AG04449 (cell line): ENCODE measurements around the gene IL11.

ENCODE experiments used
- CTCF ChIA-PET: fragments of 350-600 bp; formaldehyde crosslinking; extraction: SDS; loops from one replicate; lab custom pipeline; 2021; ENCODE audit warnings: antibody characterized with exemption; lab: Yijun Ruan, JAX
- POLR2A ChIA-PET: fragments of 400-600, 350-600 bp; formaldehyde crosslinking; extraction: SDS; loops from one replicate; lab custom pipeline; 2020; ENCODE audit warnings: antibody characterized with exemption, inconsistent platforms; lab: Yijun Ruan, JAX
- DNase-seq: peaks from one replicate; pipeline ENCODE4 v3.0.0-alpha.2; 2010; ENCODE audit warnings: low read depth, low spot score
- H3K4me3 ChIP-seq: 2 replicates; pipeline ENCODE4 v1.5.1; 2011; ENCODE audit warnings: low read depth, mild to moderate bottlenecking, control low read depth, low read length
- TF ChIP-seq, protein P1 (sequence below): IDR thresholded peaks from one replicate; pipeline ENCODE4 v1.5.1; 2011; ENCODE audit warnings: mild to moderate bottlenecking, moderate library complexity, low read length, control low read depth, inconsistent platforms; ENCODE audit not compliant: insufficient read depth; ENCODE audit errors: missing control alignments

IL11 gene

DNA sequence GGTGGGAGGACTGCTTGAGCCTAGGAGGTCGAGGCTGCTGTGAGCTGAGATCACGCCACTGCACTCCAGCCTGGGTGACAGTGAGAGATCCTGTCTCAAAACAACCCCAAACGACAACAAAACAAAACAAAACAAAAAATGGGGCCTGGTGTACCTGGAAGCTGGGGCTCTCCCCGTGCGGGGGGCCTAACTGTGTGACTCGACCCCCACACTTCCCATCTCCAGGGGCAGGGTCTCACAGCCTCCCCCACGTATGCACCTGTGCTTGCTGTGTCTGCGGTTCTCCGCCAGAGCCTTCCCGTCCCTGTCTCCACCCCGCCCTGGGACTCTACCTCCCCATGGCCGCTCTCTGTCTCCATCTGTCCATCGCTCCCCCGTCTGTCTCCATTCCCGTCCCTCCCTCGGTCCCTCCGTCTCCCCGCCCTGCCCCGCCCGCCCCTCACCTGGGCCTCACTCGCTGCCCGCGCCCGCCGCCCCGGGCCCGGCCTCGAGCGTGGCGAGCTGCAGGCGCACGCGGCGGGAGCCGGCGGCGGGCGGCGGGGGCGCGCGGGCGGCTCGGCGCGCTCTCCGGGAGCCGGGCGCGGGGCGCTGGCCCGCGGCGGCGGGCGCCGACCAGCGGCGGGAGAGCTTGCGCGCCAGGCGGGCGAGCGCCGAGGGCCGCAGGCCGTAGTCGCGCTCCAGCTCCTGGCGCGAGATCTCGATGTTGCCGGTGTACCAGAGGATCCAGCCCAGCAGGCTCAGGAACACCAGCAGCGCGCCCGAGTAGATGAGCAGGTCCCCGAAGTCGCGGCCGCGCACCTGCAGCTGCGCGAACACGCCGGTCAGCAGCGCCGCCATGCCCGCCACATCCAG, 13.2 kb upstream of the IL11 start:
- TF ChIP-seq, protein P1, sequence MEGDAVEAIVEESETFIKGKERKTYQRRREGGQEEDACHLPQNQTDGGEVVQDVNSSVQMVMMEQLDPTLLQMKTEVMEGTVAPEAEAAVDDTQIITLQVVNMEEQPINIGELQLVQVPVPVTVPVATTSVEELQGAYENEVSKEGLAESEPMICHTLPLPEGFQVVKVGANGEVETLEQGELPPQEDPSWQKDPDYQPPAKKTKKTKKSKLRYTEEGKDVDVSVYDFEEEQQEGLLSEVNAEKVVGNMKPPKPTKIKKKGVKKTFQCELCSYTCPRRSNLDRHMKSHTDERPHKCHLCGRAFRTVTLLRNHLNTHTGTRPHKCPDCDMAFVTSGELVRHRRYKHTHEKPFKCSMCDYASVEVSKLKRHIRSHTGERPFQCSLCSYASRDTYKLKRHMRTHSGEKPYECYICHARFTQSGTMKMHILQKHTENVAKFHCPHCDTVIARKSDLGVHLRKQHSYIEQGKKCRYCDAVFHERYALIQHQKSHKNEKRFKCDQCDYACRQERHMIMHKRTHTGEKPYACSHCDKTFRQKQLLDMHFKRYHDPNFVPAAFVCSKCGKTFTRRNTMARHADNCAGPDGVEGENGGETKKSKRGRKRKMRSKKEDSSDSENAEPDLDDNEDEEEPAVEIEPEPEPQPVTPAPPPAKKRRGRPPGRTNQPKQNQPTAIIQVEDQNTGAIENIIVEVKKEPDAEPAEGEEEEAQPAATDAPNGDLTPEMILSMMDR: peak; percentile 15
- no peak for DNase-seq
- H3K4me3 ChIP-seq: peak overlapping the region; percentile 52
- ChIA-PET POLR2A (interaction anchor here (1.9 to 3.8 kb wide), 2 partner anchors 15 to 23 kb away, joined by 10 to 20 read pairs; partner anchors contain the start of gene UBE2S), CTCF (interaction anchor here (0.7 to 3.4 kb wide), 13 partner anchors 11 to 243 kb away, joined by 3 to 50 read pairs (median 5); partner anchors contain the start of gene IL11)

DNA sequence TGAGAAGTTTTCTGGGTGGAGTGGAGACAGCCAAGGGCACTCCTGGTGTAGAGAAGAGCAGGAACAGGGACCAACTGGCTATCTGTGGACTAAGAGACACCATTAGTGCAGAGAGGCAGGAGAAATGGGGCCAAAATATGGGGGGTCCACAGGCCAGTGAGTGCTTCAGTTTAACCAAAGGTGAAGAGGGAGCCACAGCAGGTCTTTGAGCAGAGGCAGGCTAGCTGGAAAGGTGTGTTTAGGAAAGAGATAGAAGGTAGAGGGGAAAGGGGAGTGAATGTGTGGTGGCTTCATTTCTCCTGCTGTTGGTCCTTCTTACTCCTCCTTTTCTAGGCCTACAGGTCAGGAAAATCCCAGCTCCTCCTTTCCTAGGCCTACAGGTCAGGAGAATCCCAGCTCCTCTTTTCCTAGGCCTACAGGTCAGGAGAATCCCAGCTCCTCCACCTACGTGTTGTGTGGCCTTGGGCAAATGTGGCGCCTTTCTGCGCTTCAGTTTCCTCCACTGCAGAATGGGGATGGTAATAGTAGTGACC, 12.3 kb upstream of the IL11 start:
- POLR2A ChIA-PET: interaction anchor here (3.8 kb wide), 1 partner anchor 24 kb away, joined by 20 read pairs; the partner anchor contains the start of gene UBE2S

DNA sequence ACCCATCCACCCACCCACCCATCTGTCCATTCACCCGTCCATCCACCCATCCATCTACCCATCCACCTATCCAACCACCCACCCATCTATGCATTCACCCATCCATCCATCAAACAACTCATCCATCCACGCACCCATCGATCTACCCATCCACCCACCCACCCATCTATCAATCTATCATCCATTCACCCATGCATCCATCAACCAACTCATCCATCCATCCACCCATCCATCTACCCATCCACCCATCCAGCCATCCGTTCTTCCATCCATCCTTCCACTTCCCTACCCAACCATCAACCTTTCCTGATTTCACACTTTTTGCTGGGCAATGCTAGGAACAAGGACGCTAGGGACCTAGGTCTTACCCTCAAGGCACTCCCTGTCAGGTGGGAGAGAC, 11.8 kb upstream of the IL11 start:
- H3K4me3 ChIP-seq: no peak overlapping the region
- ChIA-PET POLR2A (interaction anchor here (3.8 kb wide), 1 partner anchor 25 kb away, joined by 20 read pairs; the partner anchor contains the start of gene UBE2S), CTCF (interaction anchor here (0.9 to 3.4 kb wide), 3 partner anchors 66 to 80 kb away, joined by 3 to 50 read pairs (median 3); no protein-coding TSS in a partner anchor)
- no peak for DNase-seq
- TF ChIP-seq, protein P1: no peak

More for the DNA sequence above, 12.3 kb upstream of the IL11 start:
- no peak overlapping the region for H3K4me3 ChIP-seq
- TF ChIP-seq, protein P1: no peak
- CTCF ChIA-PET: interaction anchor here (1.1 to 3.4 kb wide), 6 partner anchors 10 to 242 kb away, joined by 3 to 50 read pairs (median 12); partner anchors contain the start of gene IL11
- no peak for DNase-seq

DNA sequence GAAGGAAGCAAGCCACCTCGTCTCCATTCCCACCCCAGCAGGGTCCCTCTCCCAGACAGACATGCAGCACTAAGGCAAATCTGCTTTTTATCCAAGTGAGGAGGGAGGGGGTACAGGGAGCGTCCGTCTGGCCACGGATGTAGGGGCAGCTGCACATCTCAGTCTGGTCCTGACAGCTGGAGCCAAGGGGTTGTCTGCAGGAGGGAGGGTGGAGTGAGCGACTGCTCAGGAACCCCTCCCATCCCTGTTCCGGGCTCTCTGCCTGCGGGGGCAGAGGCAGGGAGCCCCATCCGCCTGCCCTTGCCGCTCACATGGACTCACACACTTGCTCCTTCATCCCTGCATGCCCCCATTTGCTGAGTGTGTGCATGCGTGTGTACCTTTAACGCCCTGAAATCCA, 8.9 kb upstream of the IL11 start:
- DNase-seq: no peak

DNA sequence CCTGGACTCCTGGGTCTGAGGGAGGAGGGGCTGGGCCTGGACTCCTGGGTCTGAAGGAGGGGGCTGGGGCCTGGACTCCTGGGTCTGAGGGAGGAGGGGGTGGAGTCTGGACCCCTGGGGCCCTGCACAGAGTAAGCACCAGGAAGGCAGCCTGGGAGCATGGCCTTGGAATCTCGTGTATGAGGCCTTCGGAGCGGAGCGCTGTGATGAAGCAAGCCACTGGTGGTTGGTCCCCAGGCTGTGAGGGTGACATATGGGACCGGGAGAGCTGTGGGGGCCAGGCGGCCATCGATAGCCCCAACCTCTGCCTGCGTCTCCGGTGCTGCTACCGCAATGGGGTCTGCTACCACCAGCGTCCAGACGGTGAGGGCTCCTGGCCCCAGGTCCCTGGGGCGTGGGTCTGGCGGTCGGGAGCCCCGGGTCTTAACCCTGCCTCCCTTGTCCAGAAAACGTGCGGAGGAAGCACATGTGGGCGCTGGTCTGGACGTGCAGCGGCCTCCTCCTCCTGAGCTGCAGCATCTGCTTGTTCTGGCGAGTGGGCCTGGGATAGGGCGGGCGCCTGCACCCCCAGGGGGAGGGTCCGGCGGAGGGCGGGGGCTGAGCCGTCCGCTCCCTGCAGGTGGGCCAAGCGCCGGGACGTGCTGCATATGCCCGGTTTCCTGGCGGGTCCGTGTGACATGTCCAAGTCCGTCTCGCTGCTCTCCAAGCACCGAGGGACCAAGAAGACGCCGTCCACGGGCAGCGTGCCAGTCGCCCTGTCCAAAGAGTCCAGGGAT, 7.3 kb upstream of the IL11 start:
- DNase-seq: no peak
- TF ChIP-seq, protein P1: no peak
- ChIA-PET CTCF (no interaction called here), POLR2A (no interaction called here)
- no peak overlapping the region for H3K4me3 ChIP-seq

More for the DNA sequence above, 8.9 kb upstream of the IL11 start:
- ChIA-PET POLR2A (no interaction called here), CTCF (interaction anchor here (0.7 kb wide), 1 partner anchor 77 kb away, joined by 3 read pairs; no protein-coding TSS in a partner anchor)
- TF ChIP-seq, protein P1: no peak
- H3K4me3 ChIP-seq: no peak overlapping the region
